Astrocyte (in vitro differentiated cells and primary cell): ENCODE data around the gene ADCY3. TPM values are rescaled to one million over a fixed set of nuclear protein-coding genes. Genes with fewer than 3 reads are reported as not detected.

ENCODE experiments used
- DNase-seq: peaks from one replicate; pipeline ENCODE4 v3.0.0-alpha.2; 2010; ENCODE audit warnings: low read depth
- FAIRE-seq: peaks from 2 replicates; lab custom pipeline; 2011; peaks lifted over from hg19 to GRCh38; lab: Jason Lieb, UNC
- H2AFZ ChIP-seq: 2 replicates; pipeline ENCODE4 v1.6.0; 2012; ENCODE audit warnings: low read depth, low read length, inconsistent platforms
- H3K27ac ChIP-seq: 2 replicates; pipeline ENCODE4 v1.5.1; 2011; ENCODE audit warnings: low read depth, low read length, inconsistent platforms
- H3K27me3 ChIP-seq: 2 replicates; pipeline ENCODE4 v1.6.0; 2011; ENCODE audit warnings: low read length, inconsistent platforms; ENCODE audit not compliant: insufficient read depth
- H3K36me3 ChIP-seq: 2 replicates; pipeline ENCODE4 v1.5.1; 2011; ENCODE audit warnings: low read length, inconsistent platforms; ENCODE audit not compliant: insufficient read depth
- H3K4me1 ChIP-seq: 2 replicates; pipeline ENCODE4 v1.5.1; 2011; ENCODE audit warnings: low read length, inconsistent platforms; ENCODE audit not compliant: insufficient read depth
- H3K4me2 ChIP-seq: 2 replicates; pipeline ENCODE4 v1.6.0; 2012; ENCODE audit warnings: low read length, inconsistent platforms
- H3K4me3 ChIP-seq: 2 replicates; pipeline ENCODE4 v1.5.1; 2011; ENCODE audit warnings: low read depth, mild to moderate bottlenecking, low read length, inconsistent platforms; ENCODE audit not compliant: insufficient read depth
- H3K79me2 ChIP-seq: 2 replicates; pipeline ENCODE4 v1.6.0; 2012; ENCODE audit warnings: mild to moderate bottlenecking, low read length, inconsistent platforms; ENCODE audit not compliant: insufficient read depth
- H3K9ac ChIP-seq: 2 replicates; pipeline ENCODE4 v1.6.0; 2012; ENCODE audit warnings: mild to moderate bottlenecking, low read length, inconsistent platforms
- H3K9me3 ChIP-seq: 2 replicates; pipeline ENCODE4 v1.5.1; 2012; ENCODE audit warnings: low read depth, mild to moderate bottlenecking, low read length, inconsistent platforms; ENCODE audit not compliant: insufficient read depth
- H4K20me1 ChIP-seq: 2 replicates; pipeline ENCODE4 v1.6.0; 2012; ENCODE audit warnings: low read length, inconsistent platforms; ENCODE audit not compliant: insufficient read depth
- H3K27ac Mint-ChIP-seq: one replicate; pipeline ENCODE4 v1.8.0; 2021; ENCODE audit warnings: mild to moderate bottlenecking, mixed read lengths; ENCODE audit not compliant: unreplicated experiment
- H3K27me3 Mint-ChIP-seq: one replicate; pipeline ENCODE4 v1.8.0; 2021; ENCODE audit warnings: low read depth, mixed read lengths; ENCODE audit not compliant: unreplicated experiment
- H3K36me3 Mint-ChIP-seq: one replicate; pipeline ENCODE4 v1.8.0; 2021; ENCODE audit warnings: low read depth, mixed read lengths; ENCODE audit not compliant: unreplicated experiment
- H3K4me1 Mint-ChIP-seq: one replicate; pipeline ENCODE4 v1.8.0; 2021; ENCODE audit warnings: low read depth, mixed read lengths; ENCODE audit not compliant: unreplicated experiment
- H3K4me3 Mint-ChIP-seq: one replicate; pipeline ENCODE4 v1.8.0; 2021; ENCODE audit warnings: mild to moderate bottlenecking, moderate library complexity, mixed read lengths; ENCODE audit not compliant: unreplicated experiment
- H3K9me3 Mint-ChIP-seq: one replicate; pipeline ENCODE4 v1.8.0; 2021; ENCODE audit warnings: mild to moderate bottlenecking, mixed read lengths; ENCODE audit not compliant: unreplicated experiment
- CTCF ChIP-seq: IDR thresholded peaks from 2 replicates; pipeline ENCODE4 v1.5.1; 2011; ENCODE audit warnings: low read depth, mild to moderate bottlenecking, inconsistent platforms, low read length, moderate library complexity; ENCODE audit not compliant: insufficient read depth
- EZH2 ChIP-seq: IDR thresholded peaks from 2 replicates; pipeline ENCODE4 v1.6.1; 2012; ENCODE audit warnings: mild to moderate bottlenecking, low read length, inconsistent platforms; ENCODE audit not compliant: insufficient read depth
- total RNA-seq: library from RNA; stranded (reverse); gene quantifications from 2 replicates; pipeline ENCODE4 v1.2.1, GENCODE V29; 2021

ADCY3 gene
- total RNA-seq, 1 donor from 2014 or later: 12.5 TPM

GRCh38 chr2:24961903-24962302 lies 41.9 kb upstream of the ADCY3 start:
- Histone ChIP-seq H3K79me2 (no peaks in the 10 kb centered on the region), H3K27ac (no peak overlapping the region), H3K4me1 (no peaks in the 10 kb centered on the region), H3K4me2 (no peak overlapping the region), H3K4me3 (no peak overlapping the region), H3K27me3 (no peaks in the 10 kb centered on the region), H2AFZ (no peak overlapping the region), H3K36me3 (peaks cover 10% of the 10 kb centered on the region), H3K9ac (no peak overlapping the region), H4K20me1 (no peaks in the 10 kb centered on the region), H3K9me3 (no peaks in the 10 kb centered on the region)
- no peaks in the 10 kb centered on the region for H3K4me1 Mint-ChIP-seq
- H3K27me3 Mint-ChIP-seq: no peaks in the 10 kb centered on the region
- H3K9me3 Mint-ChIP-seq: no peaks in the 10 kb centered on the region
- H3K36me3 Mint-ChIP-seq: peaks cover 11% of the 10 kb centered on the region
- TF ChIP-seq CTCF (no peak), EZH2 (no peak)
- H3K27ac Mint-ChIP-seq: no peak overlapping the region
- no peak for DNase-seq
- FAIRE-seq: no peak
- no peak overlapping the region for H3K4me3 Mint-ChIP-seq

DNA sequence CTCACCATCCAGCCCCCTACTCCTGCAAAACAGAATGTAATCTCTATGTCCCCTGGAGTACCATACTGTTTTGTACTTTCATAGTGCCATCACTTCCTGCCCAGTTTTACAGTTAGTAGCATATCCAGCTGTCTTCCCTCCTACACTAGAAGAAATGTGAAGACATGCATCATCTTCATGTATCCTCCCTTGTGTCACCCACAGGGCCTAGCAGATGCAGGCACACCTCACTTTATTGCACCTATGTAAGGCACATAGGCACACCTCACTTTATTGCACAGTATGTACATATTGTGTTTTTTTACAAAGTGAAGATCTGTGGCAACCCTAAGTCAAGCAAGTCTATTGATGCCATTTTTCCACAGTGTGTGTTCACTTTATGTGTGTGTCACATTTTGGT lies 39.7 kb upstream of the ADCY3 start:
- no peak overlapping the region for H2AFZ ChIP-seq
- no peaks in the 10 kb centered on the region for H3K9me3 ChIP-seq
- TF ChIP-seq CTCF: no peak
- no peak for TF ChIP-seq EZH2
- Mint-ChIP-seq H3K9me3 (peaks cover 9% of the 10 kb centered on the region), H3K4me1 (no peaks in the 10 kb centered on the region), H3K27me3 (no peaks in the 10 kb centered on the region), H3K27ac (no peak overlapping the region), H3K36me3 (peaks cover 26% of the 10 kb centered on the region), H3K4me3 (no peak overlapping the region)
- H3K4me1 ChIP-seq: no peaks in the 10 kb centered on the region
- no peak overlapping the region for H3K9ac ChIP-seq
- FAIRE-seq (no peak), DNase-seq (no peak)
- no peak overlapping the region for H3K4me3 ChIP-seq
- no peaks in the 10 kb centered on the region for H3K27me3 ChIP-seq
- no peaks in the 10 kb centered on the region for H4K20me1 ChIP-seq
- H3K27ac ChIP-seq: no peak overlapping the region
- H3K36me3 ChIP-seq: peaks cover 19% of the 10 kb centered on the region
- no peaks in the 10 kb centered on the region for H3K79me2 ChIP-seq
- H3K4me2 ChIP-seq: no peak overlapping the region

DNA sequence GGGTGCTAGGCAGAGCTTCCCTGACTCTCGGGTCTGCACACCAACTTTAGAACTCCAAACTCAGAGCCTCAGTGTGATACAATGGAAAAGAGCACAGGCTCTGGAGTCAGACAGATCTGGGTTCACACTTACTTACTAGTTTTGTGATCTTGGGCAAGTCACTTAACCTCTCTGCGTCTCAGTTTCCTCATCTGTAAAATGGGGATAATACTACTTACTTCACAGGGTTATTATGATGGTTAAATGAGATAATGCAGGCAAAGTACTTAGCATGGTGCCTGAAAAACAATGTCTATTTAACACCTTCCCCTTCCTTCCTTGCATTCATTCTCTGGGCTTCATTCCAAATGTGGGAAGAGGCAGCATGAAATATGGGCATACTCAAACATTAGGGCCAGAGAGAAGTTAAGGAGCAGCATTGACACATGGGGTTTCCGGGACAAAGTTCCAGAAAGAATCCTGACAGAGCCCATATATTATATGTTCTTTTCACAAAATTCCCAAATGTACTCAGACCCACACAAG lies 38.4 kb upstream of the ADCY3 start:
- Mint-ChIP-seq H3K4me1 (no peaks in the 10 kb centered on the region), H3K9me3 (peaks cover 10% of the 10 kb centered on the region), H3K27me3 (no peaks in the 10 kb centered on the region), H3K27ac (no peak overlapping the region), H3K4me3 (no peak overlapping the region), H3K36me3 (peaks cover 33% of the 10 kb centered on the region)
- Histone ChIP-seq H3K27ac (no peak overlapping the region), H3K9me3 (no peaks in the 10 kb centered on the region), H3K4me3 (no peak overlapping the region), H3K4me2 (no peak overlapping the region), H2AFZ (no peak overlapping the region), H4K20me1 (no peaks in the 10 kb centered on the region), H3K4me1 (no peaks in the 10 kb centered on the region), H3K79me2 (no peaks in the 10 kb centered on the region), H3K36me3 (peaks cover 24% of the 10 kb centered on the region), H3K9ac (no peak overlapping the region), H3K27me3 (no peaks in the 10 kb centered on the region)
- no peak for TF ChIP-seq EZH2
- TF ChIP-seq CTCF: no peak
- FAIRE-seq: no peak
- DNase-seq: no peak
